HG02588 (cell line): ENCODE data around the gene RBCK1.

Experiments
- ATAC-seq: cut with Tn5 transposase; IDR thresholded peaks from one replicate; pipeline ENCODE4 v1.9.1; 2021; ENCODE audit warnings: mild to moderate bottlenecking, moderate library complexity; ENCODE audit not compliant: unreplicated experiment

RBCK1 gene

GRCh38 chr20:397432-398237 lies 10.5 kb upstream of the RBCK1 start:
- ATAC-seq: no peak

GRCh38 chr20:399182-399707 lies 8.9 kb upstream of the RBCK1 start:
- no peak for ATAC-seq

GRCh38 chr20:400128-400453 lies 8.0 kb upstream of the RBCK1 start:
- no peak for ATAC-seq

GRCh38 chr20:400454-401275 lies 7.4 kb upstream of the RBCK1 start:
- no peak for ATAC-seq

- ATAC-seq: no peak
These were observed 6.2 kb upstream of the RBCK1 start for GRCh38 chr20:401682-402495.

GRCh38 chr20:402496-402885 lies 5.6 kb upstream of the RBCK1 start:
- no peak for ATAC-seq

GRCh38 chr20:402898-403581 lies 5.1 kb upstream of the RBCK1 start:
- no peak for ATAC-seq

GRCh38 chr20:403582-403957 lies 4.5 kb upstream of the RBCK1 start:
- ATAC-seq: no peak

- ATAC-seq: no peak
These were observed 4.0 kb upstream of the RBCK1 start for GRCh38 chr20:404088-404487.

GRCh38 chr20:406200-407132 lies 1.6 kb upstream of the RBCK1 start:
- no peak for ATAC-seq

- ATAC-seq: peak; percentile 70
These were observed 756 bp upstream of the RBCK1 start for GRCh38 chr20:407133-407952.

- ATAC-seq: peak; percentile 15
These were observed 971 bp downstream of the RBCK1 start for GRCh38 chr20:408843-409696.

- no peak for ATAC-seq
These were observed 1.8 kb downstream of the RBCK1 start for GRCh38 chr20:409697-410559.

- no peak for ATAC-seq
These were observed 4.0 kb downstream of the RBCK1 start for GRCh38 chr20:412081-412480.

GRCh38 chr20:414161-414560 lies 6.1 kb downstream of the RBCK1 start:
- no peak for ATAC-seq

GRCh38 chr20:415820-416322 lies 7.8 kb downstream of the RBCK1 start:
- ATAC-seq: no peak
